GM18858 (cell line): ENCODE results near the gene MSI2.

Experiments used
- ATAC-seq: cut with Tn5 transposase; IDR thresholded peaks from one replicate; pipeline ENCODE4 v1.9.1; 2021; ENCODE audit not compliant: unreplicated experiment

Gene MSI2

GRCh38 chr17:57338257-57338914, 82.1 kb downstream of the MSI2 start:
- ATAC-seq, result peak; percentile 68

- no peak for ATAC-seq
Observed at GRCh38 chr17:57340160-57340981, 84.0 kb downstream of the MSI2 start.

GRCh38 chr17:57341611-57342540, 85.6 kb downstream of the MSI2 start:
- ATAC-seq, result no peak

GRCh38 chr17:57342963-57343589, 86.8 kb downstream of the MSI2 start:
- no peak for ATAC-seq

GRCh38 chr17:57343717-57344116, 87.4 kb downstream of the MSI2 start:
- ATAC-seq, result no peak

- no peak for ATAC-seq
Observed at GRCh38 chr17:57344261-57344660, 87.9 kb downstream of the MSI2 start.

GRCh38 chr17:57349541-57350247, 93.4 kb downstream of the MSI2 start:
- no peak for ATAC-seq

GRCh38 chr17:57350266-57350665, 93.9 kb downstream of the MSI2 start:
- no peak for ATAC-seq

GRCh38 chr17:57352665-57353175, 96.4 kb downstream of the MSI2 start:
- ATAC-seq, result no peak

GRCh38 chr17:57354673-57355072, 98.3 kb downstream of the MSI2 start:
- no peak for ATAC-seq

- no peak for ATAC-seq
Observed at GRCh38 chr17:57355090-57355859, 99.0 kb downstream of the MSI2 start.

GRCh38 chr17:57356153-57356718, 99.9 kb downstream of the MSI2 start:
- ATAC-seq, result peak; percentile 26

- peak; percentile 28 for ATAC-seq
Observed at GRCh38 chr17:57356719-57357391, 100.5 kb downstream of the MSI2 start.

GRCh38 chr17:57357392-57357784, 101.1 kb downstream of the MSI2 start:
- ATAC-seq, result peak; percentile 32

GRCh38 chr17:57357830-57358430, 101.6 kb downstream of the MSI2 start:
- peak; percentile 46 for ATAC-seq

GRCh38 chr17:57360266-57360665, 103.9 kb downstream of the MSI2 start:
- ATAC-seq, result no peak

GRCh38 chr17:57362797-57363556, 106.7 kb downstream of the MSI2 start:
- no peak for ATAC-seq
